GM23338 (cell line): ENCODE data around the gene ZNF778. TPM values are rescaled to one million over a fixed set of nuclear protein-coding genes. Genes with fewer than 3 reads are reported as not detected.

Source experiments
- ATAC-seq: fragments of 200-7000 bp; cut with Tn5 transposase; 3 replicates; pipeline ENCODE4 v1.9.1; 2020
- DNase-seq: peaks from one replicate; pipeline ENCODE4 v3.0.0-alpha.2; 2015; ENCODE audit warnings: low spot score
- H2AFZ ChIP-seq: fragments of 200-600 bp; sonication (generic); 2 replicates; pipeline ENCODE4 v1.8.0; 2016; ENCODE audit warnings: antibody characterized with exemption, mild to moderate bottlenecking, moderate library complexity
- H3F3A ChIP-seq: fragments of 200-600 bp; sonication (generic); replicated peaks from 2 replicates; pipeline ENCODE4 v1.8.0; 2017; ENCODE audit warnings: antibody characterized with exemption, mixed run types, low read depth
- H3K27ac ChIP-seq: fragments of 200-600 bp; sonication (generic); 2 replicates; pipeline ENCODE4 v1.6.1; 2016; ENCODE audit warnings: low read depth
- H3K27me3 ChIP-seq: fragments of 200-600 bp; sonication (generic); 2 replicates; pipeline ENCODE4 v1.8.0; 2016; ENCODE audit warnings: mild to moderate bottlenecking, mixed run types, moderate library complexity; ENCODE audit not compliant: insufficient read depth
- H3K36me3 ChIP-seq: fragments of 200-600 bp; sonication (generic); 2 replicates; pipeline ENCODE4 v1.8.0; 2016; ENCODE audit warnings: mild to moderate bottlenecking; ENCODE audit not compliant: insufficient read depth
- H3K4me1 ChIP-seq: fragments of 200-600 bp; sonication (generic); 2 replicates; pipeline ENCODE4 v1.8.0; 2016; ENCODE audit warnings: mild to moderate bottlenecking, moderate library complexity; ENCODE audit not compliant: insufficient read depth
- H3K4me2 ChIP-seq: fragments of 200-600 bp; sonication (generic); 2 replicates; pipeline ENCODE4 v1.7.1; 2017; ENCODE audit warnings: mixed run types
- H3K4me3 ChIP-seq: fragments of 200-600 bp; sonication (generic); 2 replicates; pipeline ENCODE4 v1.6.1; 2016; ENCODE audit warnings: mixed run types
- H3K79me2 ChIP-seq: fragments of 200-600 bp; sonication (generic); replicated peaks from 2 replicates; pipeline ENCODE4 v1.8.0; 2017; ENCODE audit warnings: mild to moderate bottlenecking; ENCODE audit not compliant: insufficient read depth
- H3K9me2 ChIP-seq: fragments of 200-600 bp; sonication (generic); 2 replicates; pipeline ENCODE4 v1.8.0; 2017; ENCODE audit not compliant: insufficient read depth
- H4K20me1 ChIP-seq: fragments of 200-600 bp; sonication (generic); replicated peaks from 2 replicates; pipeline ENCODE4 v1.8.0; 2017; ENCODE audit warnings: mild to moderate bottlenecking; ENCODE audit not compliant: insufficient read depth
- H3K27ac Mint-ChIP-seq: 2 replicates; pipeline ENCODE4 v1.8.0; 2020; ENCODE audit warnings: inconsistent platforms, mild to moderate bottlenecking, moderate library complexity, mixed read lengths
- H3K27me3 Mint-ChIP-seq: 3 replicates; pipeline ENCODE4 v1.8.0; 2022; ENCODE audit warnings: low read depth, mild to moderate bottlenecking, moderate library complexity, mixed read lengths, inconsistent platforms; ENCODE audit not compliant: insufficient read depth, poor library complexity
- H3K36me3 Mint-ChIP-seq: 3 replicates; pipeline ENCODE4 v1.8.0; 2021; ENCODE audit warnings: low read depth, mild to moderate bottlenecking, inconsistent platforms, moderate library complexity, mixed read lengths
- H3K4me1 Mint-ChIP-seq: 3 replicates; pipeline ENCODE4 v1.8.0; 2020; ENCODE audit warnings: mild to moderate bottlenecking, inconsistent platforms, mixed read lengths
- H3K4me3 Mint-ChIP-seq: 3 replicates; pipeline ENCODE4 v1.8.0; 2021; ENCODE audit warnings: moderate library complexity, mild to moderate bottlenecking, inconsistent platforms, mixed read lengths
- H3K9me3 Mint-ChIP-seq: 3 replicates; pipeline ENCODE4 v1.8.0; 2020; ENCODE audit warnings: moderate library complexity, mild to moderate bottlenecking, inconsistent platforms, mixed read lengths
- CREB1 ChIP-seq: fragments of 250-450 bp; sonication (Bioruptor Pico); IDR thresholded peaks from 2 replicates; pipeline ENCODE4 v1.5.0; 2020; ENCODE audit warnings: low read depth, mild to moderate bottlenecking, moderate library complexity
- CTCF ChIP-seq, 2 experiments: fragments of 200-600 bp in 1 of 2; sonication (generic) in 1 of 2; conservative IDR thresholded peaks; 2 replicates each; pipeline versions ENCODE4 v1.5.1 to v1.6.1; 2016 to 2017; ENCODE audit warnings: antibody characterized with exemption in 2 of 2, low read depth in 2 of 2, mild to moderate bottlenecking in 2 of 2, moderate library complexity in 1 of 2
- ETS1 ChIP-seq: IDR thresholded peaks from 2 replicates; pipeline ENCODE4 v1.6.1; 2016; ENCODE audit warnings: antibody characterized with exemption
- EZH2 ChIP-seq: fragments of 200-600 bp; sonication (generic); IDR thresholded peaks from one replicate; pipeline ENCODE4 v1.8.0; 2017; ENCODE audit warnings: antibody characterized with exemption, mild to moderate bottlenecking, low read depth; ENCODE audit not compliant: unreplicated experiment
- EZH2phosphoT487 ChIP-seq: fragments of 200-600 bp; sonication (generic); IDR thresholded peaks from one replicate; pipeline ENCODE4 v1.8.1; 2018; ENCODE audit warnings: antibody characterized with exemption; ENCODE audit not compliant: unreplicated experiment
- JUNB ChIP-seq: IDR thresholded peaks from one replicate; pipeline ENCODE4 v1.6.1; 2016; ENCODE audit warnings: antibody characterized with exemption; ENCODE audit not compliant: unreplicated experiment
- NANOG ChIP-seq: IDR thresholded peaks from 2 replicates; pipeline ENCODE4 v1.6.1; 2016; ENCODE audit warnings: antibody characterized with exemption, borderline replicate concordance
- POLR2AphosphoS5 ChIP-seq: IDR thresholded peaks from 2 replicates; pipeline ENCODE4 v1.6.1; 2016; ENCODE audit warnings: antibody characterized with exemption, low read depth
- REST ChIP-seq: IDR thresholded peaks from one replicate; pipeline ENCODE4 v1.6.1; 2018; ENCODE audit warnings: antibody characterized with exemption; ENCODE audit not compliant: unreplicated experiment
- STAT1 ChIP-seq: IDR thresholded peaks from one replicate; pipeline ENCODE4 v1.6.1; 2016; ENCODE audit warnings: antibody characterized with exemption; ENCODE audit not compliant: unreplicated experiment
- ZNF114 ChIP-seq: fragments of 250-450 bp; sonication (Bioruptor Pico); IDR thresholded peaks from 2 replicates; pipeline ENCODE4 v1.5.0; 2020; ENCODE audit warnings: mild to moderate bottlenecking, moderate library complexity
- ZNF331 ChIP-seq: fragments of 250-450 bp; sonication (Bioruptor Pico); IDR thresholded peaks from 2 replicates; pipeline ENCODE4 v1.5.0; 2020; ENCODE audit warnings: low read depth, mild to moderate bottlenecking, moderate library complexity
- ZNF462 ChIP-seq: fragments of 250-450 bp; sonication (Bioruptor Pico); IDR thresholded peaks from 2 replicates; pipeline ENCODE4 v1.5.0; 2020; ENCODE audit warnings: mild to moderate bottlenecking, moderate library complexity
- polyA plus RNA-seq: library from polyadenylated mRNA; unstranded; fragments of >200 nt; fragmentation: Nextera tagmentation; extraction: Ambion mirVana; gene quantifications from 2 replicates; pipeline ENCODE4 v1.2.1, GENCODE V29; 2016
- total RNA-seq: library from RNA; depleted of rRNA; stranded (reverse); fragments of >200 nt; shearing (Covaris generic); gene quantifications from 2 replicates; pipeline ENCODE4 v1.2.3, GENCODE V29; 2014

The ZNF778 gene
- total and polyA plus RNA-seq, 2 experiments from 2014 or later, result 7.9 to 43.4 TPM

GRCh38 chr16:89189358-89190025, 28.0 kb upstream of the ZNF778 start:
- Mint-ChIP-seq H3K27ac (no peak overlapping the region), H3K9me3 (peaks cover 8% of the 10 kb centered on the region; the same call in 2 of the 3 replicates), H3K4me1 (no peaks in the 10 kb centered on the region), H3K4me3 (no peak overlapping the region), H3K27me3 (peaks cover 12% of the 10 kb centered on the region), H3K36me3 (no peaks in the 10 kb centered on the region)
- no peaks in the 10 kb centered on the region for H3F3A ChIP-seq
- no peak overlapping the region for H3K4me2 ChIP-seq
- H2AFZ ChIP-seq, result no peak overlapping the region
- no peaks in the 10 kb centered on the region for H3K27me3 ChIP-seq
- no peak overlapping the region for H3K27ac ChIP-seq
- no peaks in the 10 kb centered on the region for H3K36me3 ChIP-seq
- no peaks in the 10 kb centered on the region for H3K9me2 ChIP-seq
- no peaks in the 10 kb centered on the region for H3K79me2 ChIP-seq
- H3K4me3 ChIP-seq, result no peak overlapping the region
- H3K4me1 ChIP-seq, result no peaks in the 10 kb centered on the region
- no peak for ATAC-seq
- no peaks in the 10 kb centered on the region for H4K20me1 ChIP-seq
- TF ChIP-seq NANOG (no peak), ZNF114 (no peak), REST (no peak), CTCF (conservative IDR thresholded peaks at IDR 0.05; ENCODE audit: low read depth in 2 of 2) (no peak), JUNB (no peak), ZNF331 (CRISPR knock-in tag) (no peak), CREB1 (CRISPR knock-in tag) (no peak), EZH2 (no peak), POLR2AphosphoS5 (no peak), EZH2phosphoT487 (no peak), ETS1 (no peak), STAT1 (no peak), ZNF462 (CRISPR knock-in tag) (no peak)
- DNase-seq, result no peak
